GM19324 (cell line): ENCODE data around the gene OXER1.

Experiments used
- ATAC-seq: cut with Tn5 transposase; IDR thresholded peaks from one replicate; pipeline ENCODE4 v1.9.1; 2021; ENCODE audit warnings: mild to moderate bottlenecking, moderate library complexity; ENCODE audit not compliant: unreplicated experiment, low FRiP score

OXER1 gene

GRCh38 chr2:42713920-42714319 lies 50.0 kb downstream of the OXER1 start:
- no peak for ATAC-seq

GRCh38 chr2:42712934-42713333 lies 51.0 kb downstream of the OXER1 start:
- ATAC-seq = no peak
